PC-3 (cell line): ENCODE measurements around the gene LRRC4B. TPM values are rescaled to one million over a fixed set of nuclear protein-coding genes. Genes with fewer than 3 reads are reported as not detected.

Experiments used
- ATAC-seq: fragments of 200-7000 bp; cut with Tn5 transposase; 2 replicates; pipeline ENCODE4 v1.9.1; 2020; ENCODE audit warnings: mild to moderate bottlenecking, moderate library complexity
- BruUV-seq: library from RNA; stranded (reverse); fragments of 400-500 nt; replicated peaks from 2 replicates; lab custom pipeline; 2021; lab: Mats Ljungman, UMichigan
- CTCF ChIA-PET: fragments of 300-600 bp; sonication (Branson Sonifier 250); formaldehyde crosslinking; loops from one replicate; lab custom pipeline; 2022; ENCODE audit warnings: antibody characterized with exemption; lab: Charles Lee
- POLR2A ChIA-PET: fragments of 300-600 bp; sonication (Branson Sonifier 250); formaldehyde crosslinking; loops from one replicate; lab custom pipeline; 2022; ENCODE audit warnings: antibody characterized with exemption; ENCODE audit not compliant: unreplicated experiment; lab: Charles Lee
- DNase-seq: peaks from one replicate; pipeline ENCODE4 v3.0.0-alpha.2; 2015
- H2AFZ ChIP-seq: fragments of 300-600 bp; sonication (generic); 2 replicates; pipeline ENCODE4 v1.6.0; 2016; ENCODE audit warnings: antibody characterized with exemption, low read length
- H3F3A ChIP-seq: fragments of 300-600 bp; sonication (generic); one replicate; pipeline ENCODE4 v1.6.0; 2017; ENCODE audit warnings: antibody characterized with exemption, low read length, control low read depth, mild to moderate bottlenecking; ENCODE audit not compliant: unreplicated experiment
- H3K27ac ChIP-seq: fragments of 300-600 bp; sonication (generic); 2 replicates; pipeline ENCODE4 v1.5.1; 2016; ENCODE audit warnings: mild to moderate bottlenecking, low read length
- H3K27me3 ChIP-seq: fragments of 300-600 bp; sonication (generic); 2 replicates; pipeline ENCODE4 v1.6.1; 2016; ENCODE audit warnings: low read length, mixed read lengths
- H3K36me3 ChIP-seq: fragments of 300-600 bp; sonication (generic); 2 replicates; pipeline ENCODE4 v1.6.1; 2016; ENCODE audit warnings: low read depth, mixed run types, low read length, mixed read lengths
- H3K4me1 ChIP-seq: fragments of 300-600 bp; sonication (generic); 2 replicates; pipeline ENCODE4 v1.5.1; 2016; ENCODE audit warnings: low read length; ENCODE audit not compliant: insufficient read depth
- H3K4me2 ChIP-seq: fragments of 300-600 bp; sonication (generic); 2 replicates; pipeline ENCODE4 v1.6.0; 2016; ENCODE audit warnings: low read length
- H3K4me3 ChIP-seq: fragments of 300-600 bp; sonication (generic); 2 replicates; pipeline ENCODE4 v1.5.1; 2016; ENCODE audit warnings: mild to moderate bottlenecking, low read length, mixed read lengths
- H3K79me2 ChIP-seq: fragments of 300-600 bp; sonication (generic); 2 replicates; pipeline ENCODE4 v1.6.1; 2017; ENCODE audit warnings: low read length, mixed read lengths
- H3K9ac ChIP-seq: fragments of 300-600 bp; sonication (generic); 2 replicates; pipeline ENCODE4 v1.6.0; 2016; ENCODE audit warnings: mild to moderate bottlenecking, low read length
- H3K9me2 ChIP-seq: fragments of 300-600 bp; sonication (generic); replicated peaks from 2 replicates; pipeline ENCODE4 v1.6.1; 2016; ENCODE audit warnings: mixed run types, low read length, mixed read lengths
- H3K9me3 ChIP-seq: fragments of 300-600 bp; sonication (generic); 2 replicates; pipeline ENCODE4 v1.6.1; 2016; ENCODE audit warnings: low read length, mixed read lengths
- H4K20me1 ChIP-seq: fragments of 300-600 bp; sonication (generic); 2 replicates; pipeline ENCODE4 v1.6.1; 2016; ENCODE audit warnings: low read length, mixed read lengths
- CTCF ChIP-seq: fragments of 300-600 bp; sonication (generic); conservative IDR thresholded peaks from 2 replicates; pipeline ENCODE4 v1.5.1; 2017; ENCODE audit warnings: antibody characterized with exemption, low read depth, mild to moderate bottlenecking, low read length
- EZH2 ChIP-seq: fragments of 300-600 bp; sonication (generic); IDR thresholded peaks from one replicate; pipeline ENCODE4 v1.6.1; 2017; ENCODE audit warnings: antibody characterized with exemption, mild to moderate bottlenecking, low read length; ENCODE audit not compliant: unreplicated experiment
- EZH2phosphoT487 ChIP-seq: fragments of 300-600 bp; sonication (generic); IDR thresholded peaks from 2 replicates; pipeline ENCODE4 v1.6.1; 2018; ENCODE audit warnings: mild to moderate bottlenecking, antibody characterized with exemption, low read length, borderline replicate concordance
- intact Hi-C: fragments of 100-400 bp; cut with micrococcal nuclease; formaldehyde crosslinking; loops from 2 replicates; pipeline ENCODE4 v1.9.0; 2023
- total RNA-seq: library from RNA; depleted of rRNA; stranded (reverse); fragments of >200 nt; gene quantifications from 2 replicates; pipeline ENCODE4 v1.2.3, GENCODE V29; 2014; rRNA removed

LRRC4B gene
- total RNA-seq, 1 experiment from 2014 or later = 0.26 TPM

DNA sequence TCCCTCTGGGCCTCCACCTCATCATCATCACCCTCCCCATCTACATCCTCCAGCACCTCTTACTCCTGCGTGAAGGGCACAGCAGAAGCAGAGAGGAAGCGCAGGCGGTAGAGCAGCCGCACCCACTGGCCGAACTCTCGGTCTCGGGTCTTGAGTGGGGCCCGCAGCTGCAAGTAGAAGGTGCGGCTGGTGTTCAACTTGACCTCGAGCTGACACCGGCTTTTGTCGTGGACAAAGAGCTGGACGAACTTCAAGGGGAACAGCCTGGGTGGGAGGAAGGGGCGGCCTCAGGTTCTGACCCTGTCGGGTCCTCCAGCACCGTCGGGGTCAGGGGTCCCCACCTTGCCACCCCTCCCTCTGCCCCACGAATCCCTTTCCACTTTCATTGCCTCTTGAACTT lies 100.7 kb downstream of the LRRC4B start:
- DNase-seq (no peak), ATAC-seq (no peak)
- CTCF ChIA-PET = no interaction called here
- intact Hi-C loops = no loop called here
- Histone ChIP-seq H3K9me3 (no peaks in the 10 kb centered on the region), H3K9me2 (no peaks in the 10 kb centered on the region), H3K36me3 (no peaks in the 10 kb centered on the region), H3K27ac (no peak overlapping the region), H4K20me1 (no peaks in the 10 kb centered on the region), H3K4me3 (no peak overlapping the region), H3K4me1 (no peaks in the 10 kb centered on the region), H3F3A (no peaks in the 10 kb centered on the region), H3K9ac (no peak overlapping the region), H3K79me2 (no peaks in the 10 kb centered on the region), H2AFZ (no peak overlapping the region), H3K4me2 (no peak overlapping the region), H3K27me3 (no peaks in the 10 kb centered on the region)
- BruUV-seq = no TSS peak
- POLR2A ChIA-PET = no interaction called here
- TF ChIP-seq CTCF = no peak
- TF ChIP-seq EZH2 = no peak
- TF ChIP-seq EZH2phosphoT487 = no peak

Other genes starting within 250 kb of the LRRC4B start
- 3.1 and 3.6 TPM in 2 replicates for gene KCNC3, start 239.1 kb downstream of the LRRC4B start, total RNA-seq
- 1.2 and 3.0 TPM in 2 replicates for gene NAPSA, start 202.8 kb downstream of the LRRC4B start, total RNA-seq
- gene NR1H2, start 192.0 kb downstream of the LRRC4B start, total RNA-seq = 130 and 152 TPM in 2 replicates
- 165 and 210 TPM in 2 replicates for gene POLD1, start 184.1 kb downstream of the LRRC4B start, total RNA-seq
- gene SPIB, start 149.5 kb downstream of the LRRC4B start, total RNA-seq = not detected in 2 replicates
- not detected in 2 replicates for gene MYBPC2, start 135.5 kb downstream of the LRRC4B start, total RNA-seq
- 228 and 286 TPM in 2 replicates for gene EMC10, start 91.9 kb downstream of the LRRC4B start, total RNA-seq
- 3.5 and 6.2 TPM in 2 replicates for gene GARIN5A, start 91.6 kb downstream of the LRRC4B start, total RNA-seq
- 60.8 and 71.5 TPM in 2 replicates for gene JOSD2, start 57.2 kb downstream of the LRRC4B start, total RNA-seq
- gene ASPDH, start 54.5 kb downstream of the LRRC4B start, total RNA-seq = not detected in 2 replicates
- gene SYT3, start 71.4 kb upstream of the LRRC4B start, total RNA-seq = 0.12 and 0.18 TPM in 2 replicates
- gene C19orf81, start 81.0 kb upstream of the LRRC4B start, total RNA-seq = 5.7 and 20.0 TPM in 2 replicates
- gene SHANK1, start 151.4 kb upstream of the LRRC4B start, total RNA-seq = 0.12 and 0.47 TPM in 2 replicates
- gene CLEC11A, start 154.9 kb upstream of the LRRC4B start, total RNA-seq = 2.3 and 2.4 TPM in 2 replicates
- not detected in 2 replicates for gene GPR32, start 202.0 kb upstream of the LRRC4B start, total RNA-seq
- not detected in 2 replicates for gene ACP4, start 222.0 kb upstream of the LRRC4B start, total RNA-seq